ENCODE data around the gene CES4A.

GRCh38 chr16:66984892-66985311 lies 3.5 kb upstream of the CES4A start:
- TF ChIP-seq CTCF (conservative IDR thresholded peaks at IDR 0.05 in 1 of 2, IDR thresholded peaks at IDR 0.05 in 1 of 2; ENCODE audit: low read depth in 1 of 2, low read length in 2 of 2): no peak
- no peak for TF ChIP-seq EZH2 (IDR thresholded peaks at IDR 0.05; ENCODE audit: low read length, missing control alignments)

Measured in fibroblast of lung (primary cell).